Measurements from ENCODE around the gene NIT1. TPM values are rescaled to one million over a fixed set of nuclear protein-coding genes. Genes with fewer than 3 reads are reported as not detected.

The NIT1 gene
- total RNA-seq, 1 donor from 2014 or later, result 16.2 TPM

DNA sequence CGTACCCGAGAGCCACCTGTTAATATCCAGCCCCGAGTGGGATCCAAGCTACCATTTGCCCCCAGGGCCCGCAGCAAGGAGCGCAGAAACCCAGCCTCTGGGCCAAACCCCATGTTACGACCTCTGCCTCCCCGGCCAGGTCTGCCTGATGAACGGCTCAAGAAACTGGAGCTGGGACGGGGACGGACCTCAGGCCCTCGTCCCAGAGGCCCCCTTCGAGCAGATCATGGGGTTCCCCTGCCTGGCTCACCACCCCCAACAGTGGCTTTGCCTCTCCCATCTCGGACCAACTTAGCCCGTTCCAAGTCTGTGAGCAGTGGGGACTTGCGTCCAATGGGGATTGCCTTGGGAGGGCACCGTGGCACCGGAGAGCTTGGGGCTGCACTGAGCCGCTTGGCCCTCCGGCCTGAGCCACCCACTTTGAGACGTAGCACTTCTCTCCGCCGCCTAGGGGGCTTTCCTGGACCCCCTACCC lies 42.8 kb downstream of the NIT1 start:
- Histone ChIP-seq H3K27me3 (ENCODE audit: control insufficient read depth in 3 of 3, insufficient read depth in 3 of 3, low read length in 3 of 3) (no peaks in the 10 kb centered on the region), H3K4me3 (ENCODE audit: low read length in 3 of 3) (peak overlapping the region in 1 of 3 donors; percentile 97), H3K9ac (ENCODE audit: low read depth in 1 of 3, low read length in 3 of 3) (peak overlapping the region in 1 of 3 donors; percentile 45), H3K9me3 (ENCODE audit: control insufficient read depth in 3 of 3, low read length in 3 of 3) (no peaks in the 10 kb centered on the region), H3K4me1 (ENCODE audit: control insufficient read depth in 3 of 3, insufficient read depth in 3 of 3, low read length in 3 of 3) (peaks cover 32 to 45% (median 33%) of the 10 kb centered on the region in 3 donors), H3K27ac (ENCODE audit: low read depth, low read length) (no peak overlapping the region), H3K36me3 (ENCODE audit: control insufficient read depth in 3 of 3, insufficient read depth in 3 of 3, low read length in 3 of 3) (peaks cover 43 to 58% (median 46%) of the 10 kb centered on the region in 3 donors)

DNA sequence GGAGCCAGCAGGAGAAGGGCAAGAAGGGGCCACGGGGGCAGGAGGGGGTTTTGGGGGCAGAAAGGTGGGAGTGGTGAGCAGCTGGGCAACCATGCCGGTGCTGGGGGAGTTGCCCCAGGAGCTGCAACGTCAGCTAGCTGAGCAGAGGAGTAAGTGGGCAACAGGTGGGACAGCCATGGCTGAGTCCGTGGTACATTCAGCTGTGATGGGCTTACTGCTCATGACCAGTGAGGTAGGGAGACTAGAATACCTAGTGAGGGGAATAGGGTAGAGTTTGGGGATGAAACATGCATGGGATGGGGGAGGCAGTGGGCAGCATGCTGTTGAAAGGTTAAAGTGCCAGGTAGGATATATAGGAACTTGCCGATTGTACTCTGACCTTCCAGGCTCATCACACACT lies 43.7 kb downstream of the NIT1 start:
- no peaks in the 10 kb centered on the region for H3K27me3 ChIP-seq (ENCODE audit: control insufficient read depth in 3 of 3, insufficient read depth in 3 of 3, low read length in 3 of 3)
- no peak overlapping the region for H3K4me3 ChIP-seq (ENCODE audit: low read length in 3 of 3)
- no peaks in the 10 kb centered on the region for H3K9me3 ChIP-seq (ENCODE audit: control insufficient read depth in 3 of 3, low read length in 3 of 3)
- H3K36me3 ChIP-seq (ENCODE audit: control insufficient read depth in 3 of 3, insufficient read depth in 3 of 3, low read length in 3 of 3), result peaks cover 43 to 58% (median 46%) of the 10 kb centered on the region in 3 donors
- peaks cover 33 to 46% (median 37%) of the 10 kb centered on the region in 3 donors for H3K4me1 ChIP-seq (ENCODE audit: control insufficient read depth in 3 of 3, insufficient read depth in 3 of 3, low read length in 3 of 3)
- no peak overlapping the region for H3K27ac ChIP-seq (ENCODE audit: low read depth, low read length)
- H3K9ac ChIP-seq (ENCODE audit: low read depth in 1 of 3, low read length in 3 of 3), result peak overlapping the region in 2 of 3 donors; percentile 8 to 33

DNA sequence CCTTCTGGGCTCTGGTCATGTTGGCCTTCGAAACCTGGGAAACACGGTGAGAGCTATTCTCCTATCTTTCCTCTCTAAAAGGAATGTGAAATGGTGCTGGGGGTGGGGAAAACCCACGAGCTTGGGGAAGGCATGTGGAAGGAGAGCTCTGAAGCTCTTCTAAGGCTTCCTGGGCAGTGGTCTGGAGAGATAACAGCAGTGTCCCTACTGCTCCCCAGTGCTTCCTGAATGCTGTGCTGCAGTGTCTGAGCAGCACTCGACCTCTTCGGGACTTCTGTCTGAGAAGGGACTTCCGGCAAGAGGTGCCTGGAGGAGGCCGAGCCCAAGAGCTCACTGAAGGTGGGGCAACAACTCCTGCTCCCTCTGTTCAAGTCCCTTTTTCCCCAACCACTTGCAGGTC lies 44.1 kb downstream of the NIT1 start:
- no peaks in the 10 kb centered on the region for H3K9me3 ChIP-seq (ENCODE audit: control insufficient read depth in 3 of 3, low read length in 3 of 3)
- H3K27ac ChIP-seq (ENCODE audit: low read depth, low read length), result no peak overlapping the region
- H3K4me3 ChIP-seq (ENCODE audit: low read length in 3 of 3), result no peak overlapping the region
- peak overlapping the region in 1 of 3 donors; percentile 33 for H3K9ac ChIP-seq (ENCODE audit: low read depth in 1 of 3, low read length in 3 of 3)
- no peaks in the 10 kb centered on the region for H3K27me3 ChIP-seq (ENCODE audit: control insufficient read depth in 3 of 3, insufficient read depth in 3 of 3, low read length in 3 of 3)
- peaks cover 36 to 50% (median 41%) of the 10 kb centered on the region in 3 donors for H3K4me1 ChIP-seq (ENCODE audit: control insufficient read depth in 3 of 3, insufficient read depth in 3 of 3, low read length in 3 of 3)
- peaks cover 40 to 54% (median 43%) of the 10 kb centered on the region in 3 donors for H3K36me3 ChIP-seq (ENCODE audit: control insufficient read depth in 3 of 3, insufficient read depth in 3 of 3, low read length in 3 of 3)

DNA sequence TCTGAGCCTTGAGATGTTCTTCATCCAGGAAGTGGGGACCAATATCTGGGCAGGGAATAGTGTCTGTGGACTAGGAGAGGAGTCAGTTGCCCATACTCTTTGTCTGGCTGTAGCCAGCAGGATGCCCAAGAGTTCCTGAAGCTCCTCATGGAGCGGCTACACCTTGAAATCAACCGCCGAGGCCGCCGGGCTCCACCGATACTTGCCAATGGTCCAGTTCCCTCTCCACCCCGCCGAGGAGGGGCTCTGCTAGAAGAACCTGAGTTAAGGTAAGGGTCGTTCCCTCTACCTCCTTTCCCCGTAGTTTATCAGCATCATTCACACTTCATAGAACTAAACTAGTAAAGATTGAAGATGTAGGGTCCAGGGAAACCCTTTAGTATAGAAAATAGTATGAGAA lies 44.9 kb downstream of the NIT1 start:
- H3K36me3 ChIP-seq (ENCODE audit: control insufficient read depth in 3 of 3, insufficient read depth in 3 of 3, low read length in 3 of 3), result peaks cover 37 to 51% (median 39%) of the 10 kb centered on the region in 3 donors
- no peak overlapping the region for H3K4me3 ChIP-seq (ENCODE audit: low read length in 3 of 3)
- no peaks in the 10 kb centered on the region for H3K27me3 ChIP-seq (ENCODE audit: control insufficient read depth in 3 of 3, insufficient read depth in 3 of 3, low read length in 3 of 3)
- peaks cover 43 to 52% (median 46%) of the 10 kb centered on the region in 3 donors for H3K4me1 ChIP-seq (ENCODE audit: control insufficient read depth in 3 of 3, insufficient read depth in 3 of 3, low read length in 3 of 3)
- no peaks in the 10 kb centered on the region for H3K9me3 ChIP-seq (ENCODE audit: control insufficient read depth in 3 of 3, low read length in 3 of 3)
- H3K9ac ChIP-seq (ENCODE audit: low read depth in 1 of 3, low read length in 3 of 3), result no peak overlapping the region
- no peak overlapping the region for H3K27ac ChIP-seq (ENCODE audit: low read depth, low read length)

DNA sequence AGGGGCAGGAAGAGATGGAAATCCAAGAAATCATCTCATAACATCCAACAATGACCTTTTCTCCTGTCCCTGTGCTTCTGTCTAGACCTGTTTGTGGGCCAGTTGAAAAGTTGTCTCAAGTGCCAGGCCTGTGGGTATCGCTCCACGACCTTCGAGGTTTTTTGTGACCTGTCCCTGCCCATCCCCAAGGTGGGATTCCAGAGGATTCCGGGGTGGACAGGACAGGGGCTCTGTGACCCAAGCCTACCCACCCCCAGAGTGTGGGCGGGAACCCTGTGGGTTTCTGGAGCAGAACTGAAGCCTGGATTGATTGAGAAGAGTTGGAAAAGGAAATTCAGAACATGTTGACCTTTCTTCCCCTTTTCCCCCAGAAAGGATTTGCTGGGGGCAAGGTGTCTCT lies 45.9 kb downstream of the NIT1 start:
- H3K9me3 ChIP-seq (ENCODE audit: control insufficient read depth in 3 of 3, low read length in 3 of 3), result no peaks in the 10 kb centered on the region
- H3K36me3 ChIP-seq (ENCODE audit: control insufficient read depth in 3 of 3, insufficient read depth in 3 of 3, low read length in 3 of 3), result peaks cover 30 to 47% (median 36%) of the 10 kb centered on the region in 3 donors
- H3K27me3 ChIP-seq (ENCODE audit: control insufficient read depth in 3 of 3, insufficient read depth in 3 of 3, low read length in 3 of 3), result no peaks in the 10 kb centered on the region
- H3K4me3 ChIP-seq (ENCODE audit: low read length in 3 of 3), result no peak overlapping the region
- no peak overlapping the region for H3K9ac ChIP-seq (ENCODE audit: low read depth in 1 of 3, low read length in 3 of 3)
- H3K27ac ChIP-seq (ENCODE audit: low read depth, low read length), result no peak overlapping the region
- peaks cover 40 to 45% (median 43%) of the 10 kb centered on the region in 3 donors for H3K4me1 ChIP-seq (ENCODE audit: control insufficient read depth in 3 of 3, insufficient read depth in 3 of 3, low read length in 3 of 3)

DNA sequence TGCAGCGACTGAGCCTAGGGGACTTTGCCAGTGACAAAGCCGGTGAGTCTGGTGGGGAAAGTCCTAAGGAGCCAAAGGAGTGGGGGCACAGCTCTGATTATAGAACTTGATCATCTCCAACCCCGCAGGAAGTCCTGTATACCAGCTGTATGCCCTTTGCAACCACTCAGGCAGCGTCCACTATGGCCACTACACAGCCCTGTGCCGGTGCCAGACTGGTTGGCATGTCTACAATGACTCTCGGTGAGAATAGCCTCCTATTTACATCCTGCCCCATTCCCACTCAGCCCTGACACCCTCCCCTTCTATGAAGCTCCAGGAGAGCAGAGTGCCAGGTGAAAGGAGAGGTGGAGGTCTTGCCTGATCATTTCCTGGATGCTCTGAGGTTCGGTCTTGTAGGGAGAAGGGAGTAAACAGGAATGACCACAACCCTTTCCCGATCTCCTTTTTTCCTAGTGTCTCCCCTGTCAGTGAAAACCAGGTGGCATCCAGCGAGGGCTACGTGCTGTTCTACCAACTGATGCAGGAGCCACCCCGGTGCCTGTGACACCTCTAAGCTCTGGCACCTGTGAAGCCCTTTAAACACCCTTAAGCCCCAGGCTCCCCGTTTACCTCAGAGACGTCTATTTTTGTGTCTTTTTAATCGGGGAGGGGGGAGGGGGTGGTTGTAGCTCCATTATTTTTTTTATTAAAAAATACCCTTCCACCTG lies 47.2 kb downstream of the NIT1 start:
- Histone ChIP-seq H3K27ac (ENCODE audit: low read depth, low read length) (peak overlapping the region; percentile 90), H3K4me3 (ENCODE audit: low read length in 3 of 3) (peak overlapping the region; percentile 91 to 96 (median 95)), H3K27me3 (ENCODE audit: control insufficient read depth in 3 of 3, insufficient read depth in 3 of 3, low read length in 3 of 3) (no peaks in the 10 kb centered on the region), H3K4me1 (ENCODE audit: control insufficient read depth in 3 of 3, insufficient read depth in 3 of 3, low read length in 3 of 3) (peaks cover 34 to 37% (median 36%) of the 10 kb centered on the region in 3 donors), H3K9me3 (ENCODE audit: control insufficient read depth in 3 of 3, low read length in 3 of 3) (no peaks in the 10 kb centered on the region), H3K36me3 (ENCODE audit: control insufficient read depth in 3 of 3, insufficient read depth in 3 of 3, low read length in 3 of 3) (peaks cover 38 to 58% (median 43%) of the 10 kb centered on the region in 3 donors), H3K9ac (ENCODE audit: low read depth in 1 of 3, low read length in 3 of 3) (peak overlapping the region; percentile 92 to 94 (median 94))

DNA sequence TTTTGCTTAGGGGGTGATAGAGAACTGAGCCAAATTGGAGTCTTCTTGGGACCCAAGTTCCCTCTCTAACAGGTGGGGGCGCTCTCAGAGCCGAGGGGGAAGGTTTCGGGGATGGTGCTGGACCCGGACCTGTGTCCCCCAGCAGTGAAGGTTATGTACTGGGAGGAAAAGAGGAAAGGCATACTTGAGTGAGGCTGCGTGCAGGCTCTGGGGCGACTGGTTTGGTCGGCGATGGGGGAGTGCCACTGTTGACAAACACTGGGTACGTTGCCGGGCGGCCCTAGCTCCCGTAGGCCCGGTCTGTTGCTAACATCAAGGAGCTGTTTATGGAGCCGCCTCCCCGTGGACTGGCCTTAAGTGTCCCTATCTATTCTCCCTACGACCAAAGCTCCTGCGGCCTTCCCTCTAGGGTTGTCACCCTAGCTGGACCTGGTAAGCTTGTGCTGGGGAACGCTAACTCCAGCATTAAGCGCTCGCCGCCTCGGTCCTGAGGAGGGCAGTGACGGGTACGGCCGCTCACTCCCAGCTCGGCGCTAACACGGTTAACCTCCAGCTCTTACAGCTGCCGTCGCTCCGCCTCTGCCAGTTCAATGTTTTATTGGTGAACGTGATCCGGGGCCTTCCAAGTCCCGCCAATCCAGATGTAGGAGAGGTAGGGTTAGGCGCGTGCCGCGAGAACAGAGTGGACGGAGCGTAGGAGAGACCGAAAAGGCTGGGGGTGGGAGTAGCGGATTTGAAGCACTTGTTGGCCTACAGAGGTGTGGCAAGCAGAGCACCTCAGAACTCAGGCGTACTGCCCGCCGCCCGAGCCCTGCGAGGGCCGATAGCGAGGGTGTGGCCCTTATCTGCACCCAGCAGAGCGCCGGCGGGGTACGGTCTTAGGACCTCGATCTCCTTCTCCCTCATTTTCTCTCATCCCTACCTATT lies 48.1 kb downstream of the NIT1 start, which contains the start of gene PPOX:
TSS of gene PPOX (plus strand) at position 685 of the 927 bp plus-strand sequence. CDS start 422 bp downstream, outside the sequence.
- peak within 1 kb of the TSS; percentile 92 to 94 (median 94) for H3K9ac ChIP-seq (ENCODE audit: low read depth in 1 of 3, low read length in 3 of 3)
- H3K27ac ChIP-seq (ENCODE audit: low read depth, low read length), result peak within 1 kb of the TSS; percentile 90
- H3K9me3 ChIP-seq (ENCODE audit: control insufficient read depth in 3 of 3, low read length in 3 of 3), result no peaks in the 10 kb centered on the region
- no peaks in the 10 kb centered on the region for H3K27me3 ChIP-seq (ENCODE audit: control insufficient read depth in 3 of 3, insufficient read depth in 3 of 3, low read length in 3 of 3)
- H3K4me3 ChIP-seq (ENCODE audit: low read length in 3 of 3), result peak within 1 kb of the TSS; percentile 91 to 96 (median 95)
- peaks cover 42 to 61% (median 47%) of the 10 kb centered on the region in 3 donors for H3K36me3 ChIP-seq (ENCODE audit: control insufficient read depth in 3 of 3, insufficient read depth in 3 of 3, low read length in 3 of 3)
- H3K4me1 ChIP-seq (ENCODE audit: control insufficient read depth in 3 of 3, insufficient read depth in 3 of 3, low read length in 3 of 3), result peaks cover 24 to 27% (median 26%) of the 10 kb centered on the region in 3 donors

DNA sequence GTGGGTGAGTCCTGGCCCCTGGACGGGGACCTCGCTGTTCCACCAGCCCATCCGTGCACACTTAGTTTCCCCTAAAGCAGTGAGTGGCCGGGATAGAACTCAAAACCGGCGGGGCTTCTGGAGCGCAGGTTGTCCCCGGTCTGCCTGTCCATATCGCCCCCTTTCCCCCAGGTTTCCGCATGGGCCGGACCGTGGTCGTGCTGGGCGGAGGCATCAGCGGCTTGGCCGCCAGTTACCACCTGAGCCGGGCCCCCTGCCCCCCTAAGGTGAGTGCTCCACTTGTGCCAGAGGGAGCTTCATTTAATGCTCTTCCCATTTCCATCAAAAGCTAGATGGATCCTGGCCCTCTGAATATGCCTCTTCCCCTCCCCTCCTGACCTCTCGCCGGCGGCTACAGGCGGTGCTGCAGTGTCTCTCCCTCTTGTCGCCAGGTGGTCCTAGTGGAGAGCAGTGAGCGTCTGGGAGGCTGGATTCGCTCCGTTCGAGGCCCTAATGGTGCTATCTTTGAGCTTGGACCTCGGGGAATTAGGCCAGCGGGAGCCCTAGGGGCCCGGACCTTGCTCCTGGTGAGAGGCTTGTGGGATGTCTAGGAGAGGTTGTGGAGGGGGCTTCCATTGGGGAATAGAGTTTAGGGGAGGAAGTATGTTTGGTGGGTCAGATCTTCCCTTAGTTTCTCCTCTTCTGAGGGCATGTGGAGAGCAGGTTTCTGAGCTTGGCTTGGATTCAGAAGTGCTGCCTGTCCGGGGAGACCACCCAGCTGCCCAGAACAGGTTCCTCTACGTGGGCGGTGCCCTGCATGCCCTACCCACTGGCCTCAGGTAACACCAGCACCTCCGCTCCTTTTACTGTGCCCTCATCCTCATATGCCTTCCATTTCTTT lies 49.0 kb downstream of the NIT1 start:
- Histone ChIP-seq H3K9me3 (ENCODE audit: control insufficient read depth in 3 of 3, low read length in 3 of 3) (no peaks in the 10 kb centered on the region), H3K36me3 (ENCODE audit: control insufficient read depth in 3 of 3, insufficient read depth in 3 of 3, low read length in 3 of 3) (peaks cover 46 to 61% (median 50%) of the 10 kb centered on the region in 3 donors), H3K4me1 (ENCODE audit: control insufficient read depth in 3 of 3, insufficient read depth in 3 of 3, low read length in 3 of 3) (peaks cover 17 to 25% (median 17%) of the 10 kb centered on the region in 3 donors), H3K4me3 (ENCODE audit: low read length in 3 of 3) (peak overlapping the region; percentile 91 to 96 (median 95)), H3K9ac (ENCODE audit: low read depth in 1 of 3, low read length in 3 of 3) (peak overlapping the region; percentile 87 to 94 (median 94)), H3K27me3 (ENCODE audit: control insufficient read depth in 3 of 3, insufficient read depth in 3 of 3, low read length in 3 of 3) (no peaks in the 10 kb centered on the region), H3K27ac (ENCODE audit: low read depth, low read length) (peak overlapping the region; percentile 90)

DNA sequence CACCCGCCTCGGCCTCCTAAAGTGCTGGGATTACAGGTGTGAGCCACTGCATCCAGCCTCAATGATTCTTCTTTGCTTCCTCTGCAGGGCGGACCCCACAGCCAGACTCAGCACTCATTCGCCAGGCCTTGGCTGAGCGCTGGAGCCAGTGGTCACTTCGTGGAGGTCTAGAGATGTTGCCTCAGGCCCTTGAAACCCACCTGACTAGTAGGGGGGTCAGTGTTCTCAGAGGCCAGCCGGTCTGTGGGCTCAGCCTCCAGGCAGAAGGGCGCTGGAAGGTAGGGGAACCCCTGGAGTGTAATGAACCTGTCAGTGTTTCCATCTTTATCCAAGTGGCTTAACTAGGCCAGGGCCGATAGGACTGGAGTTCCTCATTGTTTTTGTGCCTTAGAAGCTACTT lies 51.0 kb downstream of the NIT1 start:
- Histone ChIP-seq H3K4me1 (ENCODE audit: control insufficient read depth in 3 of 3, insufficient read depth in 3 of 3, low read length in 3 of 3) (peaks cover 28 to 42% (median 31%) of the 10 kb centered on the region in 3 donors), H3K27me3 (ENCODE audit: control insufficient read depth in 3 of 3, insufficient read depth in 3 of 3, low read length in 3 of 3) (no peaks in the 10 kb centered on the region), H3K9me3 (ENCODE audit: control insufficient read depth in 3 of 3, low read length in 3 of 3) (no peaks in the 10 kb centered on the region), H3K36me3 (ENCODE audit: control insufficient read depth in 3 of 3, insufficient read depth in 3 of 3, low read length in 3 of 3) (peaks cover 43 to 56% (median 53%) of the 10 kb centered on the region in 3 donors), H3K9ac (ENCODE audit: low read depth in 1 of 3, low read length in 3 of 3) (no peak overlapping the region), H3K4me3 (ENCODE audit: low read length in 3 of 3) (no peak overlapping the region), H3K27ac (ENCODE audit: low read depth, low read length) (no peak overlapping the region)
